OCI-LY7 (cell line): ENCODE results near the gene DDA1.

Experiments
- CTCF ChIP-seq: fragments of 200-600 bp; sonication (generic); conservative IDR thresholded peaks from 2 replicates; pipeline ENCODE4 v1.5.1; 2014; ENCODE audit warnings: mild to moderate bottlenecking, antibody characterized with exemption, low read length, moderate library complexity, mixed read lengths
- EZH2phosphoT487 ChIP-seq: fragments of 200-600 bp; sonication (generic); IDR thresholded peaks from 2 replicates; pipeline ENCODE4 v1.6.1; 2018; ENCODE audit warnings: low read depth, borderline replicate concordance, mild to moderate bottlenecking, mixed run types, antibody characterized with exemption, low read length, moderate library complexity, mixed read lengths

GRCh38 chr19:17281391-17282304 is 27.7 kb upstream of the DDA1 start, which contains the start of gene ANKLE1:
- TF ChIP-seq EZH2phosphoT487 (no peak), CTCF (no peak)
